Stimulated activated CD4-positive, alpha-beta T cell treated with anti-CD3 and anti-CD28 coated beads, Interleukin-2, amount 100 ng/mL, for 4 hours (primary cell): ENCODE measurements around the gene C1orf122.
"Not testable (repeated sequence)": the region's sequence is repeated elsewhere in the genome, so short reads cannot be mapped to it uniquely, and the experiment has no call there.

Experiments used
- DNase-seq: peaks from one replicate; pipeline ENCODE4 v3.0.0-alpha.2; 2020; ENCODE audit warnings: low read depth

C1orf122 gene

DNA sequence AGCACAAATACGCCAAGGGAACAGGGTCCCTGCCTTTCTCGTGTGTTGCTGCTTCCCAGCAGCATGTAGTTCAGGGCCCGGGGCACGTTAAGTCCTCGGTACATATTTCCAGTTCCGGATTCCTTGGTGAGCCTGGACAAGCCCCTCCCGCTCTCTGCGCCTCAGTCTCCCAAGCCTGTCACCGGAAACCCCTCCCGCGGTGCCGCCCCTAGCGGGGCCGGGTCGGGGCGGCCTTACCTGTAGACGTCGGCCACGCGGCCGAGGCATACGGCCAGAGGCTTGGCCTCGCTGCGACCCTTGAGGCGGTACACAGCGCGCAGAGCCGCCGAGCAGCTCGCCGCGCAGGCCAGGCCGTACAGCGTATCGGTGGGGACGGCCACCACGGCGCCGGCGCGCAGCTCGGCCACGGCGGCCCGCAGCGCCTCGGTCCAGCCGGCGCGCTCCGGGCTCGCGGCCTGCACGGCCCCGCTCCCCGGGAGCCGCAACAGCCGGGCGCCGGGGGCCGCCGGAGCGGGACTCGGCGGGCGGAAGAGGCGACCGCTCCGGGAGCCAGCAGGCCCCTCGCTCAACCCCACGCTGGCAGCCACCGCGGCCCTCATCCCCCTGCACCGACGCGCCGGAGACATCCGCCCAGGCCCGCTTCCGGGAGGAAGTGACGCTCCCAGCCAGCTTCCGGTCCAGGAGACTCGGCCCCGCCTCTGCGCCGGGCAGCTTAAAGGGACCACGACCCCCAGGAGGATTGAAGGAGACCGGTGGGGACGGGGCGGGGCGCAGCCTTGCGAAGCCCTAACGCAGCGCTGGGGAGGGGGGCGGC lies at the start of gene C1orf122, which contains the start of gene YRDC:
Gene C1orf122, plus strand, starts transcription at position 236 of the 814 bp plus-strand sequence. CDS start 615 bp downstream, outside the sequence.
Gene YRDC, minus strand, starts transcription at position 654 of the 814 bp plus-strand sequence. Its CDS starts 28 bp downstream, at position 626.
- peak; percentile 88 for DNase-seq

DNA sequence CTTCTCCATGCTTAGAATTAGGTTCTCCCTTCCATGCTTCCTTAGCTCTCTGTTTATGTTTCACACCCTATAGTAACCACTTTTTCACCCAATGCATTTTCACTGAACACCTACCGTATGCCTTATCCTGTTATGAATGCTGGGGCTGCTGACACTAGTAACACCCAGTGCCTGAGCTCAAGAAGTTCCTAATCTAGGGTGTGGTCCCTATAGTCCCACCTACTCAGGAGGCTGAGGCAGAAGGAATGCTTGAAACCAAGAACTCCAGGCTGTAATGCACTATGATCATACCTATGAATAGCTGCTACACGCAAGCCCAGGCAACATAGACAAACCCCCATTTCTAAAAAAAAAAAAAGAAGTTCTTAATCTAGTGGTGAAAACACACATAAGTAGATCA lies 48.1 kb upstream of the C1orf122 start:
- DNase-seq = no peak

DNA sequence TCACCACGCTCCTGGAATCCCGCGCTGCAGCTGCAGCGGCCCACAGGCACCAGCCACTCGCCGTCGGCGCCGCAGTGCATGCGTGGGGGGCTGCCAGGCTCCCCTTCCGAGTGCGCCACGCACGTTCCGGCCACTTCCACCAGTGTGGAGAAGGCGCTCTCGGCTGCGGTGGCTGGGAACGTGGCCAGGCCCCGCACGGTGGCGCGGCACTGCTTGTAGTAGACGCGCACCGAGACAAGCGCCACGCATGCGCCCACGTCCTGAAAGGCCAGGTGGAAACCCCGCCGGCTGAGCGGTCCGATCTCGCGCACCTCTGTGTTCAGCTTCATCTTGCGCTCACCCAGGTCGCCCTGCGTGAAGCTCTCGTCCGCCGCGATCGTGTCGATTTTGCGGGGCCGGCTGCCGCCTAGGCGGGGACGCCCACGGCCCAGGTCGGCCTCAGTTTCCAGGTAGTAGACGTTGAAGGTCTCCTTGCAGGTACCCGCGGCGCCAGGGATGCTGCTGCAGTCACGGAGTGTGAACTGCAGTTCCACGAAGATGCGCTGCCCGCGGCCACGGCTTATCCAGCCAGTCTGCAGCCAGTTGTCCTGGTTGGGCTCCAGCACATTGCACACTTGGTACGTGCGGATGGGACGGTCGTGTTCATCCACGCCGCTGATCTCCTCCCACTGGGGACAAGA lies 46.0 kb upstream of the C1orf122 start:
- no peak for DNase-seq

DNA sequence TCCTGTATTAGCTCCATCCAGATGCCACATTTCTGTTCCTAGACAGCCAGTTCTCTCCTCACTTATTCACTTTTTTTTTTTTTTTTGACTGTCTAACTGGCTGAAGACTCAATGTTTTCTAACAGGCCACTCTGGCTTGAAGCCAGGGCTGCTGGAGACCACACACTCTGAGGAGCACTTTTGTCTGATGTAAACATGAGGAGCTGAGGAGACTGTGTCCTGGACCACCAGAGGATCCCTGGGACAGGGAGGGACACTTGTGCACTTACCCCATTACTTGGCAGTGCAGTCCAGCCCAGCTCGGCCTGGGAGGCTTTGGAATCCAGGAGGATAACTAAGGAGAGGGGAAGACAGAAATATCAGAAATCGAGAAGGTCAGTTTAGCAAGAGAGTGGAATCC lies 45.1 kb upstream of the C1orf122 start:
- no peak for DNase-seq

DNA sequence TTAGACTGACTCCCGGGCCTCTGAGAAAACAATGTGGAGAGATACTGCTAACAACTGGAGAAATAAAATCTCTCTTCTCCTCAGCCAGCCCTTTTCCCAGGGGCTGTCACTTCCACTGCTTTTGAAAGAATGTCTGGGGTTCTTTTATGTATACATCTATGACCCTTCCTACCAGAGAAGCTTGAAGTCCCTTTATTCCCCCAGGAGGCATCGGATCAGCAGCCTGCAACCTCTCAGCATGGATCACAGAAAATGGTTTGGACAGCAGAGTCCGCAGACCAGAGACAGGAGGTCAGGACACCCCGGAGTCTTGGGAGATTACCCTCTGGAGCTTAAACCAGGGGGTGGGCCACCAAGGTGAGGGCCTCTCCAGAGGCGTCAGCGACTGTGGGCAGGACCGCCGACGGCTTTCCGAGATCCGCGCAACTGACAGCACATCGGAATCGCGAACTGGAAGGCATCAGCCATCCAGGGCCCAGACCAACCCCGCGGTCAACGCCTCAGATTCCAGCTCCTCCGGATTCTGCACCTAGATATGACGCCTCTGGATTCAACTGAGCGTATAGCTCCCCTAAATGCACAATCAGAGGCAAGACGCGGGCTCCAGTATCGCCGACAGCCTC lies 43.7 kb upstream of the C1orf122 start:
- no peak for DNase-seq

DNA sequence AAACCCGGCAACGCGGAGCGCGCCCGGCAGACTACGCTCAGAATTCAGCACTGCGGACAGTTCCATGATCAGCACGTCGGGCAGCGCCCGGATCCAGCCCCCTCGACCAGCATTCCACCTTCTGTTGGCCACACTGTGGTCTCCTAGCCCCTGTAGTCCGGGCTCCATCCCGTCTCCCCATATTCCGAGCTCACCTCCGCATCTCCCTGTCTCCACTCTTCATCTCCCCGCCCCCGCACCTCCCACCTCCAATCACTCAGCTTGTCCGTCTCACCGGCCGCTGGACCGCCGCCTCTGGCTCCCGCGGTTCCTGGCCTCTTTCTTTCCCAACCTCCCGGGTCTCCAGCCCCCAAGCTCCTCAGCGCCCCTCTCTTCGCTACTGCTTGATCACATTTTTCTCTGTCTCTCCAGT lies 43.2 kb upstream of the C1orf122 start:
- DNase-seq = no peak

DNA sequence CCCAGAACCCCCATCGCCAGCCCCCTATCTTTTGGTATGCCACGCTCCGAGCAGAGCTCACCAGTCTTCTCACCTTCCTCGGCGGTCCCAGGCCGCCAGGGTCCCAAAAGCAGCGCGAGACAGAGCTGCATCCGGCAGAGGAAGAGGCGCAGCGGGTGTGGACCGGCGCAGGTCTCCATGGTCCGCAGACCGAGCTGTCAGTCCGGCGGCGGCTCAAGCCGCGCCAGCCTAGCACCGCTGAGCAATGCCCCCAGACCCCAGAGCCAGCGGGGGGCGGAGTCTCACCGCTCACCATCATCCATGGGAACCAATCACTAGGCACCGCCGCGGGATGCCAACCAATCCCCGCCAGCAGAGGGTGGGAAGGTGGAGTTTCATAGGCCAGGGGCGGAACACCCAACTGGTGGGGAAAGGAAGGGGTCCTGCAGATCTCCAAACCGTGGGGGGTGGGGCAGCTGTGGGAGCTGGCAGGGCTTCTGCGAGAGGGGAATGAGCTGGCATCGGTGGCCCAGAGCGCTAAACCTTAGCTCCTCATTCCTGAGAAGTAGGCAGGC lies 42.6 kb upstream of the C1orf122 start, which contains the start of gene EPHA10:
Gene EPHA10, minus strand, starts transcription at position 233 of the 554 bp plus-strand sequence. Its CDS starts 54 bp downstream, at position 179.
- no peak for DNase-seq

DNA sequence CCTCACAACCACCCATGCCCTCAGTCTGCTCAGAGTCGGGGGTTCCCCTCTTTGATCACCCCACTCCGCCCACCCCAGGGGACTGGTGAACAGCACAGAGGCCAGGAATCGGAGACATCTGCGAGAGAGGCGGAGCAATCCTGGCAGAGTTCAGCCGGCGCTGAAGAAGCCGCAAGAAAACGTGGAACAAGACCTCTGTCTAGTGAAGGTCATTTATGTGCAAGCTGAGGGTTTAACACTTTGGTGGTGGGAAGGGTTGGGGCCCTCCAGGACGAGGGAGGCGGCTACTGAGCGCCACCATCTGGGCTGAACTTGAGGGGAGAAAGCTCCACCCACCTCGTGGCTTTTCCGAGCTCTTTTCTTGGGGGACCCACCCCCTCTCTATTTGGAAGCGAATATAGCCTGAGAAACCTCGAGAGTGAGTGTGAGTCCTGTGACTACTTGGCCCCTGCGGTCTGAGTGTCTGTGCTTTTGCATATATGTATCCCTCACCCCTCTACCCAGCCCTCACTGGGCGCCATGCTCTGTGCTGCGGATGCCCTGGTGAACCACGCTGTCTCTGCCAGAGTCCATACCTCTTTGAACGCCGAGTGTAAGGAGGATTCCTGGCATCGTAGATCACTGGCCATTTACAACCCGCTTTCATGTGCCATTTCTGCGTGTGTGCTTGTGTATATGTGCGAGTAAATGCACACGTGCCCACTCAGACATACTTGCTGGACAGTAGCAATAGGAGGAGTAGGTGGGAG lies 41.5 kb upstream of the C1orf122 start:
- DNase-seq = peak; percentile 33

DNA sequence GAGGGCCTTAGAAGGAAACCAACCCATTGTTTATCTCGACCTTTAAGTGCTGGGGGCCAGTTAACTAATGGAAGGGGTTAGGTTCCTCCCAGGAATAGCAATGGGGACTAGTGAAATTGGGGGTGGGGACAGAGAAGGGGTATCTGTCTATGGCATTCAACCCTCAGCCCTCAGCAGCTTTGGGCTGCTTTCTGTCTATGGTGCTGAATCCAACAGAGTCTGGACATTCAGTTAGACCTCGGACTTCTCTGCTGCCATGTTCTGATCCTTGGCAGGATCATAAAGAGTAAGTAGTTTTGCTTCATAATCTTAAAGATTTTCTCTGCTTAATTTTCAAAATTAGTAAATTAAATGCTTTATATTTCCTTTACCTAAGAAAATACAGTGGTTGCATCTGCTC lies 40.1 kb upstream of the C1orf122 start:
- DNase-seq = no peak

DNA sequence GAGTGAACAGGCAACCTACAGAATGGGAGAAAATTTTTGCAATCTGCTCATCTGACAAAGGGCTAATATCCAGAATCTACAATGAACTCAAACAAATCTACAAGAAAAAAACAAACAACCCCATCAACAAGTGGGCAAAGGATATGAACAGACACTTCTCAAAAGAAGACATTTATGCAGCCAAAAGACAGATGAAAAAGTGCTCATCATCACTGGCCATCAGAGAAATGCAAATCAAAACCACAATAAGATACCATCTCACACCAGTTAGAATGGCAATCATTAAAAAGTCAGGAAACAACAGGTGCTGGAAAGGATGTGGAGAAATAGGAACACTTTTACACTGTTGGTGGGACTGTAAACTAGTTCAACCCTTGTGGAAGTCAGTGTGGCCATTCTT lies 36.1 kb upstream of the C1orf122 start:
- DNase-seq = not testable (repeated sequence)

DNA sequence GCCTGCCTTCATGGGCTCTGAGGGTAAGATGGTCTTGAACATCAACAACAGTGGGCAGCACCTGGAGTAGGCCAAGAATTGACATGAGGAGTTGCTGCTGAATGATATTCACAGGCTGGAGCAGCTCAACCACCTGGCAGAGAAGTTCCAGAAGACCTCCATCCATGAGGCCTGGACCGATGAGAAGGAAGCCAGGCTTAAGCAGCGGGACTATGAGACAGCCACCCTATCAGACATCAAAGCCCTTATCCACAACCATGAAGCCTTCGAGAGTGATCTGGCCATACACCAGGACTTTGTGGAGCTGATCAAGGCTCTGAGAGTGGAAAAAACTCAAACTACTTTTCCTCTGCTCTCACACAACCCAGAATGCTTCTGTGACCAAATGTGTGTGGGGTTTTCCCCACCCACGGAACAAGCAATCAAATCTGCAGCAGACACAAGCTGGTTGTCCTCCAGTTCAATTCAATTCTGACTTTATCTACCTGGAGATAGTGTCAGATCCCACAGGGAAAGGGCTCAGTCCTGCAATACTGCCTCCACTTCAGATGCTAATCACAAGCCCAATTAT lies 30.6 kb upstream of the C1orf122 start:
- DNase-seq = peak; percentile 17

DNA sequence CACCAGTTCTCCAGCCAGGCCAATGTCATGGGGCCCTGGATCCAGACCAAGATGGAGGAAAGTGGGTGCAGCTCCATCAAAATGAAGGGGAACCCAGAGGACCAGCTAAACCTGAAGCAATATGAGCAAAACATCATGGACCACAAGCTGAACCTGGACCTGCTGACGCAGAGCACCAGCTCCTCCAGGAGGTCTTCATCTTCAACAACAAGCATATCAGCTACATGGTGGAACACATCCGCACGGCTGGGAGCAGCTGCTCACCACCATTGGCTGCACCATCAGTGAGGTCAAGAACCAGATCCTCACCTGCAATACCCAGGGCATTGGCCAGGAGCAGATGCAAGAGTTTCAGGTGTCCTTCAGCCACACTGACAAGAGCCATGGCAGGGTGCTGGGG lies 28.9 kb upstream of the C1orf122 start:
- no peak for DNase-seq

DNA sequence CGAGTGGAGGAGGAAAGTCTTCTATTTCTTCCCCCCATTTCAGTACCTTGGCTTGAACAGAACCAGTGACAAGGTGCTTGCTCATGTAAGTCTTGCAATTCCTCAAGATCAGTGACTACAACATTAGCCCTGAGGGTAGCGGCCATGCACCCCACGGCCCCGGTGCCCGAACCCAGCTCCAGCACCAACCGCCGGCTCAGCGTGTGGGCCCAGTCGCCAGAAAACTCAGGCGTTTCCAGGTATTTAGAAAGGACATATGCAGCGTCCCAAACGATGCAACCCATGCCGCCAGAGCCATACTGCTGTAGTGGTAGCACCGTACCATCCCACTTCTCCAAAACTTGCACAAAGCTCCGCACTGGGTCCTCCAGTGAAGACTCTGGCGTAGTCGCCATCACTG lies 25.1 kb upstream of the C1orf122 start:
- no peak for DNase-seq

DNA sequence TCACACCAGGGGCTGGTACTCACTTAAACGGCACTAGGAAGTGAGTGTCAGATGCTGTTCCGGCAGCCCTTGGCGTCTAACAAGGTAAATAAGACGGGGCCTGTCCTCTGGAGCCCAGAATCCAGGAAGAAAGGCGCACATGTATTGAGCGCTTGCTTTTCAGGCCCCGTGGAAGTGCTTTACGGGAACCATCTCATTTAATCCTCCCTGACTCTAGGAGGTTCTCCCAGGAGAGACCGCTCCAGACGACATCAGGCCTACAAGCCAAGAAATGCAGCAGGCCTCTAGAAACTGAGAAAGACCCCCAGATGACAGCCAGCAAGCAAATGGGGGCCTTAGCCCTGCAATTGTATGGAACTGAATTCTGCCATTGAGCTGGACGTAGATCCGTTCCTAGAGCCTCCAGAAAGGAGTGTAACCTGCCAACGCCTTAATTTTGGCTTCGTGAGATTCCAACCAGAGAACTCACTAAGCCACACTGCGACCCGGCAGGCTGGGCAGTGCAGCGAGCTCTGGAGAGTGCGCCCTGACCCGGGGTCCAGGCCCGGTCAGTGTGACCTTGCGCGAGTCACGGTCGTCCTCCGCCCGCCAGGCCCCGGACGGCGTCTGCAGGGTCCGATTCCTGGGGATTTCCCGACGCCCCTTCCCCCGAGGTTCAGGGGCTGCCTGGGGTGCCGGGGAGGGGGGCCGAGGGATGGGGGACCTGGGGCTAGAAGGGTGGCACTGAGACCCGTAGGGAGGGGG lies 14.5 kb upstream of the C1orf122 start:
- DNase-seq = no peak

DNA sequence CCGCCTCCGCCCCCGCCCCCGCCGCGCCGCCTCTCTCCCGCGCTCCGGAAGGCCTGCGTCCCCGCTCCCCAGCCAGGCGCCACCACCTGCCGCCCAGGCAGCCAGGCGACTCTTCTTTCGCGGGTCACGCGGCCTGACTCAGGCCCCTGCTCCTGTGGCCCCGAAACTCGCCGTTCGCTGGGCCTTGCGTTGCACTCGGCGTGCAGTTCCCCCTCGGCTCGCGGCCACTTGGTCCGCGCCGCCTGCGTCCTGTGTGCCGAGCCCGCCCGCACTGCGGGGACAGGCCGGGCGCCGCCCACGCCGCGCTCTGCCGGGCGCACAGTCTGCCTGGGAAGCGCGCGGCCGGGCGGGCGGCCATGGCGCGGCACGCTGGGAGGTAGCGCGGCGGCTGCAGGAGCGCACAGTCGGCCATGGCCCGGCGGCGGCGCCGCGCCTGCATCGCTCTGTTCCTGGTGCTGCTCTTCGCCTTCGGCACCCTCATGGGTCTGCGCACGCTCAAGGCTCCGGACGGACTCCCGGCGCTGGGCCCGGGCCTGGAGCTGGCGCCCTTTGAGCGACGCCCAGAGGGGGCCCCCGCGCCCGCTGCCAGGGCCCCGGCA lies 13.7 kb upstream of the C1orf122 start, which contains the start of gene MANEAL:
Gene MANEAL, plus strand, starts transcription at position 75 of the 599 bp plus-strand sequence. Its CDS starts 336 bp downstream, at position 411.
- no peak for DNase-seq

DNA sequence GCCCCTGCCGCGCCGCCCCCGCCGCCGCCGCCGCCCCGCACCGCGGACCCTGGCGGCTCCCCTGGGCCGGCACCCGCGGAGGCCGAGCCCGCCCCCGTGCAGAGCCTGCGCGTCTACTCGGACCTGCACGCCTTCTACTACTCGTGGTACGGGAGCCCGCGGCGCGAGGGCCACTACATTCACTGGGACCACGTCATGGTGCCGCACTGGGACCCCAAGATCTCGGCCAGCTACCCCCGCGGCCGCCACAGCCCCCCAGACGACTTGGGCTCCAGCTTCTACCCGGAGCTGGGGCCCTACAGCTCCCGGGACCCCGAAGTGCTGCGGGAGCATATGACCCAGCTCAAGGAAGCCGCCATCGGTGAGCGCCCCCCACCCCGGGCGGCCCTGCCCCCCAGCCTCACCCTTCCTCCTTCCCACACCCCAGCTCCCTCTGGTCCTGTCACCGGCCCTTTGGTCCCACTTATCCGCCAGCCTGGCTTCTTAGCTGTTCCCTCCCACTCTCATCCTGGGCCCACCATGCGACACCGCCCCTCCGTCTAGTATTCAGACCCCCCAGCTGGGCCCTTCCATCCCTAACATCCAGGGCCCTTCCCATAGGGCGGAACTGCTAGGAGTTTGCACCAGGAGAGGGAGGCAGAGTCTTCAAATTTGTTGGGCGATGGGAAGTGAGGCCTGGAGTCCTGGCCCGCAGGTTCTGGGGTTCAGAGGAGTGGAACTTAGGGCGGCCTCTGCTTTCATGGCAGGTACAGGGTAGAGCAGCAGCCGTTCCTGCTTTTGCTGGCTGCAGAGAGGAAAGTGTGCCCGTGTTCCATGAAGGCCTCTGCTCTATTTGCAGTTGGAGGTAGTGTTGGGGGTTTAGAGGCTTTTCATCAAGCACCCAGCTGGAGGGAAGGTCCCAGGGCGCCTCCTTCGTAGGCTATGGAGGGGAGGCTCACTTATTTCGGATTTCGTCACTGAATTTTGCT lies 12.9 kb upstream of the C1orf122 start:
- DNase-seq = no peak

DNA sequence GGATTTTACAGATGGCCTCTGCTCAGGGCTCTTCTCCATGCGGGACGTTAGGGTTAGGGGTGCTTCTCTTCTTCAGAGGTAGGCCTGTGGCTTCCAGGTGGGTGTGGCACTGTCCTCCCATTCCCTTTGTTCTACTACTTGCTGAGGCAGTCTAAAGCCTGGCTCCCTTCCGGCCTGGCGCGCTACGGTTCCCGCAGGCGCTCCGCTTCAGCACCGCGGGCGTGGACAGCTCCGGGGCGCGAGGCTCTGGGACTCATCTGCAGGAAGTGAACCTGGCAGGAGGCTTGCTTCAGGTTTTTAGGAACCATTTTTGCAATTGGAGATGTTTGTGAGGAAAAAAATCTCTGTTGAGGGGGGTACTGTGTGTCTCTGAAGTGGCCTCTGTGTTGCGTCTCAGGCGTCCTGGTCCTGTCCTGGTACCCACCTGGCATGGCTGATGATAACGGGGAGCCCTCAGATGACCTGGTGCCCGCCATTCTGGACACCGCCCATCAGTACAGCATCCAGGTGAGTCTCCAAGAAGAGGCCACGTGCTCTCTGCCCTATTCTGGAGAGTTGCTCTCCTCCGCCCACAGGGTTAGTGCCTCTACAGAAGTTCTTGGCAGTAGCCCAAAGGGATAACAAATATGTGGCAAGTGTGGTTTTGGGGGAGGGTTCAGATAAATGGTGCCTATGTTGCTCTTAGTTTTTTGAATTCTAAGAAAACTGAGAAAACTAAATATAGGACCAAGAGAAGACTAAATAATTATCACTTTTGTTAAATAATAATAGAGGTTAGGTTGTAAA lies 12.1 kb upstream of the C1orf122 start:
- no peak for DNase-seq

DNA sequence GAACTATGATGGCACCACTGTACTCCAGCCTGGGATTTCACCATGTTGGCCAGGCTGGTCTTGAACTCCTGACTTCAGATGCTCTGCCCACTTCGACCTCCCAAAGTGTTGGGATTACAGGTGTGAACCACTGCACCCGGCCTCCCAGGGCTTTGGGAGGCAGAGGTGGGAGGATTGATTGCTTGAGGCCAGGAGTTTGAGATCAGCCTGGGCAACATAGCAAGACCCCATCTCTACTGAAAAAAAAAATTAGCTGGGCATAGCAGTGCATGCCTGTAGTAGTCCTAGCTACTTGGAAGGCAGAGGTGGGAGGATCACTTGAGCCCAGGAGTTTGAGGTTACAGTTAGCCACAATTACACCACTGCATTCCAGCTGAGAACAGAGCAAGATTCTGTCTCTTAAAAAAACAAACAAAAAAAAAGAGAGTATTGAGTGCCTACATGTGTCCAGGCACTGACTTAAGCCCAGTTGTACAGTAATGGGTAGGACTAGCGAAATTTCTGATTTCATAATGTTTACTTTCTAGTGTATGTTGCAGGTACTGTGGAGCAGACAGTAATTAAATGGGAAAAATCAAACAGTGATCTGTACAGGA lies 9.7 kb upstream of the C1orf122 start:
- DNase-seq = no peak
